CD14-positive monocyte (primary cell): ENCODE measurements around the gene VN1R5. TPM values are rescaled to one million over a fixed set of nuclear protein-coding genes. Genes with fewer than 3 reads are reported as not detected.

Experiments
- DNase-seq, 3 donors: peaks; one replicate each; pipeline ENCODE4 v3.0.0-alpha.2; 2011 to 2022
- H2AFZ ChIP-seq: 2 replicates; pipeline ENCODE4 v1.6.0; 2012; ENCODE audit warnings: mild to moderate bottlenecking, low read depth, low read length, inconsistent platforms; ENCODE audit not compliant: insufficient read depth, poor library complexity, severe bottlenecking
- H3K27ac ChIP-seq, 2 donors: 1 replicate in 1 of 2; 2 replicates in 1 of 2; pipeline ENCODE4 v1.5.1; 2012 to 2013; ENCODE audit warnings: low read length in 2 of 2, control low read depth in 1 of 2, inconsistent platforms in 1 of 2, low read depth in 1 of 2, mild to moderate bottlenecking in 1 of 2
- H3K27me3 ChIP-seq, 2 donors: one replicate each; pipeline versions ENCODE4 v1.6.0 to v1.6.1; 2011 to 2013; ENCODE audit warnings: low read length in 2 of 2; ENCODE audit not compliant: control insufficient read depth in 2 of 2, insufficient read depth in 2 of 2
- H3K36me3 ChIP-seq, 2 donors: replicated peaks in 1 of 2; 1 replicate in 1 of 2; 2 replicates in 1 of 2; pipeline versions ENCODE4 v1.5.1 to v1.6.1; 2012 to 2013; ENCODE audit warnings: low read length in 2 of 2, control low read depth in 1 of 2, inconsistent platforms in 1 of 2, mild to moderate bottlenecking in 1 of 2; ENCODE audit not compliant: insufficient read depth in 2 of 2, control insufficient read depth in 1 of 2
- H3K4me1 ChIP-seq, 2 donors: 1 replicate in 1 of 2; 2 replicates in 1 of 2; pipeline versions ENCODE4 v1.5.1 to v1.6.1; 2012 to 2013; ENCODE audit warnings: low read length in 2 of 2, control low read depth in 1 of 2, inconsistent platforms in 1 of 2, mild to moderate bottlenecking in 1 of 2, moderate library complexity in 1 of 2; ENCODE audit not compliant: insufficient read depth in 2 of 2, control insufficient read depth in 1 of 2
- H3K4me2 ChIP-seq: replicated peaks from 2 replicates; pipeline ENCODE3; 2012; ENCODE audit warnings: low read length, moderate library complexity, mild to moderate bottlenecking; ENCODE audit not compliant: poor library complexity, severe bottlenecking; ENCODE audit errors: extremely low read depth
- H3K4me3 ChIP-seq, 3 experiments: fragments of 200-600 bp in 1 of 3; sonication (generic) in 1 of 3; replicated peaks in 1 of 3; 1 replicate in 2 of 3; 2 replicates in 1 of 3; pipeline ENCODE4 v1.5.1; 2011 to 2013; ENCODE audit warnings: low read length in 3 of 3, mild to moderate bottlenecking in 3 of 3, control low read depth in 2 of 3, low read depth in 2 of 3, inconsistent platforms in 1 of 3, moderate library complexity in 1 of 3
- H3K79me2 ChIP-seq: 2 replicates; pipeline ENCODE4 v1.6.0; 2012; ENCODE audit warnings: mild to moderate bottlenecking, control low read depth, inconsistent platforms, low read length, moderate library complexity; ENCODE audit not compliant: insufficient read depth
- H3K9ac ChIP-seq: 2 replicates; pipeline ENCODE4 v1.6.0; 2017; ENCODE audit warnings: low read length, mild to moderate bottlenecking; ENCODE audit not compliant: insufficient read depth, poor library complexity, severe bottlenecking
- H3K9me3 ChIP-seq, 2 donors: replicated peaks in 1 of 2; 1 replicate in 1 of 2; 2 replicates in 1 of 2; pipeline versions ENCODE4 v1.5.1 to v1.6.1; 2012 to 2013; ENCODE audit warnings: low read length in 2 of 2, control low read depth in 1 of 2; ENCODE audit not compliant: control insufficient read depth in 1 of 2, insufficient read depth in 1 of 2
- H4K20me1 ChIP-seq: 2 replicates; pipeline ENCODE4 v1.6.0; 2012; ENCODE audit warnings: mild to moderate bottlenecking, low read length, control low read depth, moderate library complexity; ENCODE audit not compliant: insufficient read depth
- H3K27ac Mint-ChIP-seq, 7 donors: one replicate each; pipeline ENCODE4 v1.8.0; 2020; ENCODE audit warnings: mild to moderate bottlenecking in 7 of 7, mixed read lengths in 7 of 7, moderate library complexity in 6 of 7, inconsistent platforms in 2 of 7
- H3K27me3 Mint-ChIP-seq, 3 donors: one replicate each; pipeline ENCODE4 v1.8.0; 2021 to 2022; ENCODE audit warnings: low read depth in 3 of 3, mild to moderate bottlenecking in 3 of 3, mixed read lengths in 3 of 3, moderate library complexity in 3 of 3, inconsistent platforms in 1 of 3
- H3K36me3 Mint-ChIP-seq, 2 donors: one replicate each; pipeline ENCODE4 v1.8.0; 2020; ENCODE audit warnings: mixed read lengths in 2 of 2, inconsistent platforms in 1 of 2, mild to moderate bottlenecking in 1 of 2
- H3K4me1 Mint-ChIP-seq: one replicate; pipeline ENCODE4 v1.8.0; 2020; ENCODE audit warnings: mild to moderate bottlenecking, mixed read lengths
- H3K4me3 Mint-ChIP-seq, 2 donors: one replicate each; pipeline ENCODE4 v1.8.0; 2020; ENCODE audit warnings: mild to moderate bottlenecking in 2 of 2, mixed read lengths in 2 of 2, moderate library complexity in 1 of 2
- H3K9me3 Mint-ChIP-seq, 7 donors: one replicate each; pipeline ENCODE4 v1.8.0; 2020 to 2022; ENCODE audit warnings: mixed read lengths in 7 of 7, mild to moderate bottlenecking in 6 of 7, moderate library complexity in 6 of 7, inconsistent platforms in 2 of 7
- CTCF ChIP-seq: fragments of 200-600 bp; IDR thresholded peaks from one replicate; pipeline ENCODE4 v1.8.0; 2022; ENCODE audit warnings: antibody characterized with exemption, mild to moderate bottlenecking
- WGBS: methylation state at CpG from one replicate; pipeline ENCODE4 v1.1.5; 2013; ENCODE audit warnings: missing lambda C conversion rate; ENCODE audit not compliant: insufficient coverage; 5-methylcytosine and 5-hydroxymethylcytosine counted together
- intact Hi-C, 2 donors: fragments of 100-400 bp; cut with micrococcal nuclease; formaldehyde crosslinking; loops; one replicate each; pipeline versions ENCODE4 v1.15.0 to v1.15.1; 2023
- polyA plus RNA-seq, 3 donors: library from polyadenylated mRNA; depleted of rRNA in 1 of 3; unstranded in 2 of 3; stranded (reverse) in 1 of 3; fragments of 300-500 nt in 2 of 3; fragments of >200 nt in 1 of 3; fragmentation: Illumina TruSeq in 2 of 3; gene quantifications; 1 replicate in 2 of 3; 2 replicates in 1 of 3; pipeline ENCODE4 v1.2.3, GENCODE V29; 2012 to 2021
- small RNA-seq: library from RNA; depleted of rRNA; stranded (forward); fragments of <200 nt; gene quantifications from one replicate; pipeline ENCODE3, GENCODE V24; 2012; ENCODE audit warnings: low read depth; ENCODE audit not compliant: insufficient read length

VN1R5 gene
- polyA plus RNA-seq, 3 donors = not detected

- Mint-ChIP-seq H3K27me3 (peaks cover 0 to 1% (median 0%) of the 10 kb centered on the region in 3 donors), H3K36me3 (peaks cover 37 to 48% of the 10 kb centered on the region in 2 donors), H3K4me1 (no peaks in the 10 kb centered on the region), H3K4me3 (no peak overlapping the region), H3K27ac (no peak overlapping the region), H3K9me3 (peaks cover 0 to 2% (median 0%) of the 10 kb centered on the region in 7 donors)
- Histone ChIP-seq H3K36me3 (peaks cover 3 to 31% of the 10 kb centered on the region in 2 donors), H3K9me3 (no peaks in the 10 kb centered on the region), H4K20me1 (no peaks in the 10 kb centered on the region), H3K4me1 (no peaks in the 10 kb centered on the region), H3K79me2 (no peaks in the 10 kb centered on the region), H3K27ac (no peak overlapping the region), H3K4me2 (no peak overlapping the region), H2AFZ (no peak overlapping the region), H3K9ac (no peak overlapping the region), H3K27me3 (no peaks in the 10 kb centered on the region), H3K4me3 (no peak overlapping the region)
- TF ChIP-seq CTCF = no peak
- DNase-seq = no peak
- WGBS = 84% methylated on average over 5 of the region's 5 CpGs
- intact Hi-C loops = no loop called here
Measured at GRCh38 chr1:247303216-247303615, 47.3 kb downstream of the VN1R5 start.

GRCh38 chr1:247304031-247304430 lies 48.2 kb downstream of the VN1R5 start:
- Mint-ChIP-seq H3K4me3 (no peak overlapping the region), H3K27ac (peak overlapping the region in 1 of 7 donors; percentile 48), H3K4me1 (no peaks in the 10 kb centered on the region), H3K27me3 (peaks cover 0 to 1% (median 0%) of the 10 kb centered on the region in 3 donors), H3K36me3 (peaks cover 45 to 55% of the 10 kb centered on the region in 2 donors), H3K9me3 (peaks cover 0 to 2% (median 0%) of the 10 kb centered on the region in 7 donors)
- WGBS = 100% methylated on average over 1 of the region's 2 CpGs
- Histone ChIP-seq H4K20me1 (no peaks in the 10 kb centered on the region), H3K4me1 (no peaks in the 10 kb centered on the region), H3K27me3 (no peaks in the 10 kb centered on the region), H3K9me3 (no peaks in the 10 kb centered on the region), H3K4me3 (no peak overlapping the region), H3K27ac (no peak overlapping the region), H3K36me3 (peaks cover 7 to 40% of the 10 kb centered on the region in 2 donors), H3K4me2 (no peak overlapping the region), H3K9ac (no peak overlapping the region), H2AFZ (no peak overlapping the region), H3K79me2 (no peaks in the 10 kb centered on the region)
- TF ChIP-seq CTCF = no peak
- intact Hi-C loops = no loop called here
- no peak for DNase-seq

Small RNA genes lying within 50 kb of the gene (small RNA-seq; reads per million reads assigned to genes)
- not detected for gene RF00019

Other genes starting within 250 kb of the VN1R5 start
- gene ZNF695, start 248.0 kb upstream of the VN1R5 start, polyA plus RNA-seq = under 1 TPM in 1 of 3 donors, not detected in 2; 0.18 TPM
- gene ZNF670, start 177.3 kb upstream of the VN1R5 start, polyA plus RNA-seq = 1 to 10 TPM in 1 of 3 donors, under 1 TPM in 2; 0.43 to 1.3 (median 0.44) TPM
- gene ZNF669, start 151.7 kb upstream of the VN1R5 start, polyA plus RNA-seq = 1 to 10 TPM; 5.1 to 8.9 (median 8.9) TPM
- gene ZNF124, start 84.1 kb upstream of the VN1R5 start, polyA plus RNA-seq = 1 to 10 TPM; 2.6 to 5.5 (median 5.2) TPM
- 1 to 10 TPM; 1.6 to 7.7 (median 2.4) TPM for gene ZNF496, start 75.8 kb downstream of the VN1R5 start, polyA plus RNA-seq
- 100 to 1,000 TPM in 1 of 3 donors, 10 to 100 TPM in 2; 56.2 to 400 (median 61.9) TPM for gene NLRP3, start 160.1 kb downstream of the VN1R5 start, polyA plus RNA-seq
- gene OR2B11, start 202.0 kb downstream of the VN1R5 start, polyA plus RNA-seq = under 1 TPM; 0.01 to 0.21 (median 0.09) TPM